Activated CD4-positive, alpha-beta T cell treated with anti-CD3 and anti-CD28 coated beads, Interleukin-2, amount 50 U/mL, for 4 hours (primary cell): ENCODE results near the gene EPN2.

Experiments used
- DNase-seq, 2 experiments: peaks; one replicate each; pipeline ENCODE4 v3.0.0-alpha.2; 2020

Gene EPN2

GRCh38 chr17:19242323-19242722, 5.2 kb downstream of the EPN2 start:
- no peak for DNase-seq

- DNase-seq, result no peak
Observed at GRCh38 chr17:19242926-19243325, 5.8 kb downstream of the EPN2 start.

- no peak for DNase-seq
Observed at GRCh38 chr17:19243838-19244237, 6.7 kb downstream of the EPN2 start.

- DNase-seq, result no peak
Observed at GRCh38 chr17:19244357-19244756, 7.2 kb downstream of the EPN2 start.

- no peak for DNase-seq
Observed at GRCh38 chr17:19244781-19245180, 7.6 kb downstream of the EPN2 start.

- DNase-seq, result no peak
Observed at GRCh38 chr17:19247473-19247872, 10.3 kb downstream of the EPN2 start.

GRCh38 chr17:19248151-19248927, 11.2 kb downstream of the EPN2 start:
- DNase-seq, result no peak

GRCh38 chr17:19248928-19249574, 11.9 kb downstream of the EPN2 start:
- DNase-seq, result no peak

GRCh38 chr17:19249681-19250080, 12.5 kb downstream of the EPN2 start:
- DNase-seq, result no peak

GRCh38 chr17:19250421-19251173, 13.4 kb downstream of the EPN2 start:
- DNase-seq, result no peak

GRCh38 chr17:19253112-19253511, 15.9 kb downstream of the EPN2 start:
- no peak for DNase-seq

GRCh38 chr17:19254651-19255050, 17.5 kb downstream of the EPN2 start:
- no peak for DNase-seq

- no peak for DNase-seq
Observed at GRCh38 chr17:19255279-19255678, 18.1 kb downstream of the EPN2 start.

GRCh38 chr17:19258371-19258770, 21.2 kb downstream of the EPN2 start:
- DNase-seq, result no peak

- DNase-seq, result no peak
Observed at GRCh38 chr17:19260958-19261357, 23.8 kb downstream of the EPN2 start.

- DNase-seq, result no peak
Observed at GRCh38 chr17:19261426-19261825, 24.3 kb downstream of the EPN2 start.

GRCh38 chr17:19262650-19263631, 25.8 kb downstream of the EPN2 start:
- no peak for DNase-seq

GRCh38 chr17:19263641-19264051, 26.5 kb downstream of the EPN2 start:
- no peak for DNase-seq

- DNase-seq, result no peak
Observed at GRCh38 chr17:19264268-19264667, 27.1 kb downstream of the EPN2 start.

GRCh38 chr17:19264681-19265080, 27.5 kb downstream of the EPN2 start:
- DNase-seq, result no peak

- DNase-seq, result no peak
Observed at GRCh38 chr17:19265755-19266154, 28.6 kb downstream of the EPN2 start.

- DNase-seq, result no peak
Observed at GRCh38 chr17:19268611-19269010, 31.4 kb downstream of the EPN2 start.

- no peak for DNase-seq
Observed at GRCh38 chr17:19269106-19269505, 31.9 kb downstream of the EPN2 start.
